IPS-15b (cell line): ENCODE measurements around the gene MDM4.

Experiments
- H3K27me3 ChIP-seq: one replicate; pipeline ENCODE4 v1.6.1; 2013; ENCODE audit warnings: low read length; ENCODE audit not compliant: control insufficient read depth, insufficient read depth
- H3K36me3 ChIP-seq: one replicate; pipeline ENCODE4 v1.6.1; 2013; ENCODE audit warnings: low read length; ENCODE audit not compliant: control insufficient read depth, insufficient read depth
- H3K4me1 ChIP-seq: one replicate; pipeline ENCODE4 v1.6.1; 2013; ENCODE audit warnings: mild to moderate bottlenecking, low read length; ENCODE audit not compliant: control insufficient read depth, insufficient read depth
- H3K4me3 ChIP-seq: one replicate; pipeline ENCODE4 v1.5.1; 2013; ENCODE audit warnings: low read depth, low read length
- H3K9ac ChIP-seq: one replicate; pipeline ENCODE4 v1.6.1; 2013; ENCODE audit warnings: low read depth, mild to moderate bottlenecking, low read length
- H3K9me3 ChIP-seq: one replicate; pipeline ENCODE4 v1.6.1; 2013; ENCODE audit warnings: mild to moderate bottlenecking, low read length; ENCODE audit not compliant: control insufficient read depth, insufficient read depth

Gene MDM4, protein sequence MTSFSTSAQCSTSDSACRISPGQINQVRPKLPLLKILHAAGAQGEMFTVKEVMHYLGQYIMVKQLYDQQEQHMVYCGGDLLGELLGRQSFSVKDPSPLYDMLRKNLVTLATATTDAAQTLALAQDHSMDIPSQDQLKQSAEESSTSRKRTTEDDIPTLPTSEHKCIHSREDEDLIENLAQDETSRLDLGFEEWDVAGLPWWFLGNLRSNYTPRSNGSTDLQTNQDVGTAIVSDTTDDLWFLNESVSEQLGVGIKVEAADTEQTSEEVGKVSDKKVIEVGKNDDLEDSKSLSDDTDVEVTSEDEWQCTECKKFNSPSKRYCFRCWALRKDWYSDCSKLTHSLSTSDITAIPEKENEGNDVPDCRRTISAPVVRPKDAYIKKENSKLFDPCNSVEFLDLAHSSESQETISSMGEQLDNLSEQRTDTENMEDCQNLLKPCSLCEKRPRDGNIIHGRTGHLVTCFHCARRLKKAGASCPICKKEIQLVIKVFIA

DNA sequence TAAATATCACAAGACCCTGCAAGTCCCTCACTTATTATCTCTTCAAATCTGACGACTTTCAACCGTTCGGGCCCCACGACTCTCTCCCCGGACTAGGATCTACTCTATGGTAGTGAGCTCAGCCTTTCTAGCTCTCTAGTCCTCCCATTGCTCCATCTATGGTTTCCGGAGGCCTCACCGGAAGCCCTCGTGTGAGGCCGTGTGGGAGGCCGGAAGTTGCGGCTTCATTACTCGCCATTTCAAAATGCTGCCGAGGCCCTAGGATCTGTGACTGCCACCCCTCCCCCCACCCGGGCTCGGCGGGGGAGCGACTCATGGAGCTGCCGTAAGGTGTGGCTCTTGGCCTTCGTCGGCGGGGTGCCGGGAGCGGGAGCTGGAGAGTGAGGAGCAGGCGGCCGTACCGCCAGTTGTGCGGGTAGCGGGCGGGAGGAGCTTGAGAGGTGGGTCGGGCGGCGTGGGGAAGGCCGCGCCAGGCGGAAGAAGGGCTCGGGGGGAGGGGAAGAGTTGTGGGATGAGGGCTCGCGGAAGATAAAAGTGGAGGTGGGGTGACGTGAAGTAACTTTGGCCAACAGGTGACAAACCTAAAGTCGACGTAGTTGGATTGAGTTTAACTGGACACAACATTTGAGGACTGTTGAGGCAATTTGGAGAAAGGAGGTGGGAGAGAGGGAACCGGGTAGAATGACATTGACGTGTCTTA lies at the start of gene MDM4:
MDM4 (plus strand) TSS at position 227 of the 700 bp plus-strand sequence. CDS start 9,113 bp downstream, outside the sequence.
- no peaks in the 10 kb centered on the region for H3K4me1 ChIP-seq

DNA sequence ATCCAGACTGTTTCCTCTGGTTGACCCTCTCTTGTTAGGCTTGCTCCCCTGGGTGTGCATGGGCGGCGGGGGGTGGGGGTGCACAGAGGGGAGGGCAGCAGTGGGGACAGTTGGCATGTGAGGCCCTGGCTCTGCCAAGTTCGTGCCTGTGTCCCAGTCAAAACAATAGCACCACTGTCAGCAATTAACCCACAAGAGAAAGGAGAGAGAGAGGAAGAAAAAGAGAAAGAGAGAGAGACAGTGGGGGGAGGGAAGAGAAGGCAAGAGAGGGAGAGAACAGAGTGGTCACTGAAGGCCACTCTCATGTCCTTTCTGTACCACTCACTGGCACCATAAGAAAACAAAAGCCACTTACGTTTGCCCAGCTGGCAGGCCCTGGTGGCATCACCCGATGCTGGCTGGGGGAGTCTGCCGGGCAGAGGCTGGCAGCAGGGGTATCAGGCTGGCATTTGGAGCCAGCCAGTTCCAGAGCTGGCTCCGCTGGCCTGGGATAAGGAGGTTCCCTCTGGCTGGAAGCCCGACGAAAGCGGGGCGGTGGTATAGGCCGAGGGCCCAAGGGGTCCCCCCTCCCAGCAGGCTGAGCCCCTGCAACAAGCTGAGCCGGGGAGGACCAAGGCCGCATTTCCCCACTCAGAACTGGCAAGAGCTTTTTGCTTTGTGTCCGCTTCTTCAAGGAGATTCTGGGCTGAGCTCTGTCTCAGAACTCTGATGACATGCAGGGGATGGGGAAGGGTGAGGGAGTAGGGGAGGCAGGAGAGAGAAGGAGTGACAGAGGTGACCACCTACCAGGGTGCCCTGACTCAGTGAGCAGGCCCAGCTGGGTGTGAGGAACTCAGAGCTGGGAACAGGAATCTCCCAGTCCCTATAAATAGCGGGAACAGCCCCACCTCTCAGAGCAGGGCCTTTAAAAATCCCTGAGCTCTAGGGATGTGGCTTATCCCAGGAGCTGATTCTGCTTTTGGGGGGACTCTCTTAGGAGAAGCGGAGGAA lies 49.5 kb upstream of the MDM4 start:
- Histone ChIP-seq H3K4me3 (no peak overlapping the region), H3K27me3 (no peaks in the 10 kb centered on the region), H3K9ac (no peak overlapping the region), H3K4me1 (peaks cover 7% of the 10 kb centered on the region), H3K36me3 (peaks cover 9% of the 10 kb centered on the region), H3K9me3 (no peaks in the 10 kb centered on the region)

More for the DNA sequence above, at the start of gene MDM4:
- Histone ChIP-seq H3K9ac (peak within 1 kb of the TSS; percentile 99), H3K4me3 (peak within 1 kb of the TSS; percentile 87), H3K36me3 (no peaks in the 10 kb centered on the region), H3K9me3 (no peaks in the 10 kb centered on the region), H3K27me3 (no peaks in the 10 kb centered on the region)

DNA sequence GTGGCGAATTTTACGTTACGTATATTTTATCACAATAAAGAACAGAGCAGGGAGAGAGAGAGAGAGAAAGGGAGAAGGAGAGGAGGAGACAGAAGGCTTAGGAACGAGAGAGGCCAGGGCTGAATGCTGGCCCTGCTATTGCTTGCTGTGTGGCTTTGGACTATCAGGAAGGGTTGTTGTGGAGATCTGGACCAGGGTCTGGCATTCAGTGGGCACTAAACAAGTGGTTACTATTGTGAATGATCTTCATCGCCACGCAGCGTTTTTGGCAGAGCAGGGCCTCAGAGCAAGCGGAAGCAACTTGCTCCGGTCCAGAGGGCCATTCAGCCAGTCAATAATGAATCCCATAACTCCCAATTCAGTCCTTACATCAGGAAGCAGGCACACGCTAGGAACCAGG lies 48.0 kb upstream of the MDM4 start:
- no peak overlapping the region for H3K4me3 ChIP-seq
- H3K9ac ChIP-seq, result no peak overlapping the region
- no peaks in the 10 kb centered on the region for H3K27me3 ChIP-seq
- H3K9me3 ChIP-seq, result no peaks in the 10 kb centered on the region
- peaks cover 8% of the 10 kb centered on the region for H3K4me1 ChIP-seq
- H3K36me3 ChIP-seq, result peaks cover 4% of the 10 kb centered on the region

DNA sequence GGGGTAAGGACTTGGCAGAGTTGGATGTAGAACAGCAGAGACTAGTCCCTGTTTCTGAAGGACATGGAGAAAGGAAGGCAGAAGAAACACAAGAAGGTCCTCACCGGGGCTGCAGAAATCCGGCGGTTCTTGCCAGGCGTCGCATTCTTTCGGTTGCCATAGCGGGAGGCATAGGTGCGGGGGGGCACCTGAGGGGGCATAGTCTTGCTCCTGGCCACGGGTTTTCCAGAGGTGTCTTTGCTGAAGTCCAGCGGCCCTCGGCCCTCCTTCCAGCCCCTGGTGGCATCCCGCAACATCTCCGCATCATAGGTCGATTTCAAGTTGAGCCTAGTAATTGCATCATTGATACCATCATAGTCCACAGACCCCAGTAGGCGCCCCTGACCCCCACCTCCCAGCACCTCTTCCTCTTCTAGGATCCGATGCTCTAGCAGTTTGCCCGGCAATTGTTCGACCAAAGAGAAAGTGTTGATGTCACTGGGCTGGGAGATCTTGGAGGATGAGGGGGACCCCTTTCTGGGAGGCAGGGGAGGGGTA lies 47.4 kb upstream of the MDM4 start:
- Histone ChIP-seq H3K9me3 (no peaks in the 10 kb centered on the region), H3K27me3 (no peaks in the 10 kb centered on the region), H3K9ac (no peak overlapping the region), H3K4me3 (no peak overlapping the region), H3K4me1 (peaks cover 13% of the 10 kb centered on the region), H3K36me3 (peaks cover 4% of the 10 kb centered on the region)

DNA sequence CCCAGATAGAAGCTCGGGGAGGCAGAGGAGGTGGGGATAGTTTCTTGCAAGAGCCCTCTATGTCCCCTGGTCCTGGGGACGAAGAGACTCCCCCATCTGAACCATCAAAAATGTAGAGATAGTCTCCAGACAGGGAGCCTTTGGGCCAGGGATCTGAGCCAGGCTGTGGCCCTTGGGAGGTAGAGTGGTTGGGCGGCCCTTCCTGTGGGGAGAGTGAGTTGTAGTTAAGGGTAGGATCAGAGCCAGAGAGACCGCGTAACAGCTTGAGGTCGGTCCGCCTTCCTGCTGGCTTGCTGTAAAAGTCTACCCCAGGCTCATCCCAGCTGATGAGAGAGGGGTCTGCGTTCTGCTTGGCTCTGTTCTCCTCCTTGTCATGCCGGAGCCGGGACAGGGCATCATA lies 46.9 kb upstream of the MDM4 start:
- no peak overlapping the region for H3K9ac ChIP-seq
- H3K9me3 ChIP-seq, result no peaks in the 10 kb centered on the region
- no peaks in the 10 kb centered on the region for H3K27me3 ChIP-seq
- peaks cover 13% of the 10 kb centered on the region for H3K4me1 ChIP-seq
- H3K4me3 ChIP-seq, result no peak overlapping the region
- peaks cover 4% of the 10 kb centered on the region for H3K36me3 ChIP-seq

DNA sequence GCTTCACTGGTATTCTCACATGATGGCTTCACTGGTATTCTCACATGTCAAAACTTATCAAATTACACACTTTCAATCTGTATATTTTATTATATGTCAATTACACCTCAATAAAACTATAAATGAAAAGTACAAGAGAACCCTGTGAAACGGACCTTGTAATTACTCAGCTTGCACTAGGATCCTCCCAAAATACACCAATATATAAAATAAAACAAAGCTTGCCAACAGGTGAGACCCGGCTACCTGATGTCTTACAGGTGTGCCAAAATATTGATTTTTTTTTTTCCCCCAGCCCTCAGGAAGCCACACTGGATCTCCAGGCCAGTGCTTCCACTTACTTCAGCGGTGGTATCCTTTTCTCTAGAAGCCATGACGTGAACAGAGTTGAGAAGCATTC lies 44.5 kb upstream of the MDM4 start:
- Histone ChIP-seq H3K9me3 (no peaks in the 10 kb centered on the region), H3K4me3 (no peak overlapping the region), H3K9ac (no peak overlapping the region), H3K27me3 (no peaks in the 10 kb centered on the region), H3K4me1 (peaks cover 9% of the 10 kb centered on the region), H3K36me3 (peaks cover 4% of the 10 kb centered on the region)

DNA sequence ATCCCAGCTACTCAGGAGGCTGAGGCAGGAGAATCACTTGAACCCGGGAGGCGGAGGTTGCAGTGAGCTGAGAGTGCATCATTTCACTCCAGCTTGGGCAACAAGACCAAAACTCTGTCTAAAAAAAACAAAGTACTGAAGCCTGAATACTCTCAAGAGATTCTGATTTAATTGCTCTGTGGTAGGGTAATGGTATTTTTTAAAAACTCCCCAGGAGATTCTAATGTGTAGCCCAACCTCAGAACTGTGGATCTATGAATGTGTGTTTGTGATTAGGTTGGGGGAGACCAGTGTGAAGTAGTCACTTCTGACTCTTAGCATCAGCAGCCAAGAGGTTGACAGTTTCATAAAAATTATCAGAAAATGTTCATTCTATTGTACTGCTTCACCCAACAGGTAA lies 43.5 kb upstream of the MDM4 start:
- Histone ChIP-seq H3K9me3 (no peaks in the 10 kb centered on the region), H3K9ac (no peak overlapping the region), H3K4me3 (no peak overlapping the region), H3K36me3 (peaks cover 4% of the 10 kb centered on the region), H3K4me1 (peaks cover 6% of the 10 kb centered on the region), H3K27me3 (no peaks in the 10 kb centered on the region)

DNA sequence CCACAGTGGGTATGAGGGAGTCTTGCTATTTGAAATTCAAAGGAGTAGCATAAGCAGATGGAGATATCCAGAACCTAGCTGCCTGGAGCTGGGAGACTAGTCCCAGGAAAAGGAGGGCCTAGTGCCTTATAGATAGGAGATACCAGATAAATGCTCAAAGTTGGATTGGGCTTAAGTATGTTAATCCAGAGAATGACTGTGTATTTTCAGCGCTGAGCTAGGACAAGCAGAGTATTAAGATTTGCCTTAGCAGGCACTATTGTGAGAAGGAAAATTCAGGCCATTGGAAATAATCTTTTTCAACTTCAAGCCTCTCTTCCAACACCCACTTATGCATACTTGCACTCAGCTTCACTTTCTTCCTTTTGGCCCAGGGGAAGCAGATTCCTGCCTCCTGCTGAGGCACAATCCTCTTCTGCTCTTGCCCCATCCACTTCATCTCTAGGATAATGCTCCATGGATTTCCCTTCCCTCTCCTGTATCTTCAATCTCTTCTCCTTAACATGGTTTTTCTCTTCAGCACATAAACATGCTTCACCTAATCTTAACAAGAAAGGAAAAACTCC lies 42.7 kb upstream of the MDM4 start:
- Histone ChIP-seq H3K4me1 (peaks cover 6% of the 10 kb centered on the region), H3K9me3 (no peaks in the 10 kb centered on the region), H3K4me3 (no peak overlapping the region), H3K27me3 (no peaks in the 10 kb centered on the region), H3K36me3 (peaks cover 4% of the 10 kb centered on the region), H3K9ac (no peak overlapping the region)

DNA sequence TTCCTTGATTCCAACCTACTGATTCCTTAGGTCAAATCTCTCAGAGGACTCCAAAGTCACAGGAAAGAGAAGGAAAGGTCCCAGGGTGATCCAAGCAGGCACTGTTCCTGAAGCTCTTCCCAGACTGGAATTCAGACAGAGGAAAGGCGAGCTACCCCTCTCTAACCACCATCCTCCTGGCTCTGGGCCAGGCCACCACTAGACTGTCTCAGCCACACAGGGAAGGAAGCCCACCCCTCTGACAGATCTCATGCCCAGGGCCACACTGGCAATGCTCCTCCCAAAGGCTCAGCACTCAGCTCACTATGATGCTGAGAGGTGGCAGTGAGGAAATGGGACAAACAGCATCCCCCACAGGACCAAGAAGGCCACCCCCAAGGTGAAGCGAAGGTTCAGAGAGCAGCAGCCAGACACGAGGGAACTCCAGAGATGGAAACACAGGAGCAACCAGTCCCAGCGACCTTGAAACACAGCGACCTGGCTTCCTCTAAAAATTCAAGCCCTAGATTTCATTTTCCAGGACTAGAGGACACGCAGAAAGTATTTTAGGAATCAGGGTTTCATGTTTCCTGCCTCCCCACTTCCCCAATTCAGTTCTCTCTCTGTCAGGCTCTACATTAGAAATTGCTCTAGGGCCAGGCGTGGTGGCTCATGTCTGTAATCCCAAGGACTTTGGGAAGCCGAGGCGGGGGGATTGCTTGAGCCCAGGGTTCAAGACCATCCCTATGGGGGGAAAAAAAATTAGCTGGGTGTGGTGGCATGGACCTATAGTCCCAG lies 40.4 kb upstream of the MDM4 start:
- H3K4me3 ChIP-seq, result no peak overlapping the region
- no peaks in the 10 kb centered on the region for H3K9me3 ChIP-seq
- H3K9ac ChIP-seq, result no peak overlapping the region
- H3K27me3 ChIP-seq, result no peaks in the 10 kb centered on the region
- no peaks in the 10 kb centered on the region for H3K36me3 ChIP-seq
- peaks cover 6% of the 10 kb centered on the region for H3K4me1 ChIP-seq

DNA sequence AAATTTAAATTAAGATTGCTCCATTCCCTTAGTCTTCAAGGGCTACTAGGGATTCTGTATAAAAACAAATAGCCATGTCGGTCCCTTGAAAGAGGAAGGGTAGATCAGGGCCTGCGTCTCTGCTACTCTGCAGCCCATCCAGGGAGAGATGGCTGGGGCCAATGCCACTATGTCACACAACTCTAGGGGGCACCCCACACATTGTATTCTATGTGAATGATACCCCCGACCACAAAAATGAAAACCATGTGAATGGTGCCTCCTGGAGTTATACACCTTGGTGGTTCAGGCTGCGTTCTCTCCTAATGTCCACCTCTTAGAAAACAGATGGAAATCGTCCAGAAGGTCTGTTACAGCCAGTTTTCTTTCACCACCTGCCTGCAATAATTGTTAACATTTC lies 39.6 kb upstream of the MDM4 start:
- Histone ChIP-seq H3K36me3 (no peaks in the 10 kb centered on the region), H3K27me3 (no peaks in the 10 kb centered on the region), H3K9me3 (no peaks in the 10 kb centered on the region), H3K9ac (no peak overlapping the region), H3K4me1 (peaks cover 6% of the 10 kb centered on the region), H3K4me3 (no peak overlapping the region)
